CD4-positive, alpha-beta T cell (primary cell): Measurements from ENCODE around the gene RAB26. TPM values are rescaled to one million over a fixed set of nuclear protein-coding genes. Genes with fewer than 3 reads are reported as not detected.

Source experiments
- ATAC-seq: fragments of 200-7000 bp; cut with Tn5 transposase; one replicate; pipeline ENCODE4 v1.10.0; 2022; ENCODE audit warnings: mild to moderate bottlenecking; ENCODE audit not compliant: poor library complexity
- CTCF ChIA-PET: fragments of 350-600 bp; sonication (Branson Sonifier 250); formaldehyde crosslinking; loops from one replicate; lab custom pipeline; 2021; ENCODE audit warnings: antibody characterized with exemption, inconsistent platforms; lab: Charles Lee
- POLR2A ChIA-PET: fragments of 350-600 bp; sonication (Branson Sonifier 250); formaldehyde crosslinking; loops from one replicate; lab custom pipeline; 2021; ENCODE audit warnings: antibody characterized with exemption, inconsistent platforms; lab: Charles Lee
- DNase-seq, 14 experiments: peaks; one replicate each; pipeline ENCODE4 v3.0.0-alpha.2; 2013 to 2020; ENCODE audit warnings: mixed read lengths in 2 of 14
- H3K27ac ChIP-seq, 2 donors: one replicate each; pipeline versions ENCODE4 v1.5.1 to v1.7.0; 2013; ENCODE audit warnings: low read length in 2 of 2, low read depth in 1 of 2, mild to moderate bottlenecking in 1 of 2
- H3K27me3 ChIP-seq, 2 experiments: 1 replicate in 1 of 2; 2 replicates in 1 of 2; pipeline versions ENCODE4 v1.6.1 to v1.7.0; 2013; ENCODE audit warnings: low read length in 2 of 2, control low read depth in 1 of 2, mild to moderate bottlenecking in 1 of 2, moderate library complexity in 1 of 2; ENCODE audit not compliant: insufficient read depth in 2 of 2, control insufficient read depth in 1 of 2
- H3K36me3 ChIP-seq: one replicate; pipeline ENCODE4 v1.6.1; 2013; ENCODE audit warnings: low read length, control low read depth; ENCODE audit not compliant: insufficient read depth
- H3K4me1 ChIP-seq: one replicate; pipeline ENCODE4 v1.6.1; 2013; ENCODE audit warnings: low read length, control low read depth; ENCODE audit not compliant: insufficient read depth
- H3K4me3 ChIP-seq: one replicate; pipeline ENCODE4 v1.5.1; 2013; ENCODE audit warnings: mild to moderate bottlenecking, low read length, moderate library complexity
- H3K9me3 ChIP-seq, 2 experiments: 1 replicate in 1 of 2; 2 replicates in 1 of 2; pipeline versions ENCODE4 v1.6.1 to v1.7.0; 2013; ENCODE audit warnings: low read length in 2 of 2, mild to moderate bottlenecking in 2 of 2, control low read depth in 1 of 2, moderate library complexity in 1 of 2; ENCODE audit not compliant: control insufficient read depth in 1 of 2, insufficient read depth in 1 of 2
- H3K27ac Mint-ChIP-seq: one replicate; pipeline ENCODE4 v1.8.0; 2020; ENCODE audit warnings: mixed read lengths
- H3K27me3 Mint-ChIP-seq: one replicate; pipeline ENCODE4 v1.8.0; 2021; ENCODE audit warnings: mixed read lengths
- H3K36me3 Mint-ChIP-seq: one replicate; pipeline ENCODE4 v1.8.0; 2021; ENCODE audit warnings: low read depth, mixed read lengths
- H3K4me1 Mint-ChIP-seq: one replicate; pipeline ENCODE4 v1.8.0; 2021; ENCODE audit warnings: low read depth, mixed read lengths
- H3K4me3 Mint-ChIP-seq: one replicate; pipeline ENCODE4 v1.8.0; 2020; ENCODE audit warnings: mild to moderate bottlenecking, mixed read lengths
- H3K9me3 Mint-ChIP-seq: one replicate; pipeline ENCODE4 v1.8.0; 2020; ENCODE audit warnings: mixed read lengths
- intact Hi-C, 2 experiments: fragments of 100-400 bp; cut with DNase I in 1 of 2; cut with micrococcal nuclease in 1 of 2; formaldehyde crosslinking; loops; one replicate each; pipeline versions ENCODE4 v1.15.1 to v1.9.0; 2023 to 2025; cut with DNase I, micrococcal nuclease
- total RNA-seq, 174 experiments: library from RNA in 2 of 174; stranded (reverse) in 2 of 174; gene quantifications; one replicate each; pipeline ENCODE4 v1.2.3 and lab custom pipeline; 2021 to 2026
- TF ChIP-seq, protein P1 (sequence below): fragments of 200-600 bp; IDR thresholded peaks from one replicate; pipeline ENCODE4 v1.8.0; 2022; ENCODE audit warnings: antibody characterized with exemption, mild to moderate bottlenecking

Gene RAB26
- total RNA-seq, 2 experiments from 2014 or later, result not detected

DNA sequence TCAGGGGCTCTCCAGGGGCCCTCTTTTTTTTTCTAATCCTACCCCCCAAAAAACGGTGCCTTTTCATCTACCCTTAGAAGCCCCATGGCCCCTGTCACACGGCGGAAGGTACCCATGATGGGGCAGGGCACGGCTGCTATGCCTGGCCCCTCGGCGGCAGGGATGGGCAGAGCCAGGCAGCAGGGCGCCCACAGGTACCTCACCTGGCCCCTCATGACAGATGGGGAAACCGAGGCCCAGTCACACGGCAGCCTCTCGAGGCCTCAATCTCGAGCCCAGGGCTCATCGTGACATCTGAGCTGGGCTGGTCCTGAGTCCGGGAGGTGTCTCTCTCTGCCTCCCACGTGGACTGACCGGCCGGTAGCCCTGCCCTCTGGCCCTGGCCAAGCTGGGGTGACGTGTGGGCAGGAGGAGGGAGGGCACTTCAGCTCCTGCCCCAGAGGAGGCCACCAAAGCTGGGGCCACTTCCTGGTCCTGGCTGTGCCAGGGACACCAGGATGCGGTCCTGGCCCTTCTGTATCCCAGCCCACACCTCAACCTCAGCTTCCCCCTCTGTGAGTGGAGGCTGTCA is 18.7 kb downstream of the RAB26 start:
- peaks cover 16% of the 10 kb centered on the region for H3K4me1 ChIP-seq
- H3K27ac ChIP-seq, result no peak overlapping the region
- Mint-ChIP-seq H3K27me3 (no peaks in the 10 kb centered on the region), H3K36me3 (peaks cover 4% of the 10 kb centered on the region), H3K4me1 (no peaks in the 10 kb centered on the region), H3K4me3 (no peak overlapping the region), H3K27ac (no peak overlapping the region), H3K9me3 (no peaks in the 10 kb centered on the region)
- TF ChIP-seq, protein P1, sequence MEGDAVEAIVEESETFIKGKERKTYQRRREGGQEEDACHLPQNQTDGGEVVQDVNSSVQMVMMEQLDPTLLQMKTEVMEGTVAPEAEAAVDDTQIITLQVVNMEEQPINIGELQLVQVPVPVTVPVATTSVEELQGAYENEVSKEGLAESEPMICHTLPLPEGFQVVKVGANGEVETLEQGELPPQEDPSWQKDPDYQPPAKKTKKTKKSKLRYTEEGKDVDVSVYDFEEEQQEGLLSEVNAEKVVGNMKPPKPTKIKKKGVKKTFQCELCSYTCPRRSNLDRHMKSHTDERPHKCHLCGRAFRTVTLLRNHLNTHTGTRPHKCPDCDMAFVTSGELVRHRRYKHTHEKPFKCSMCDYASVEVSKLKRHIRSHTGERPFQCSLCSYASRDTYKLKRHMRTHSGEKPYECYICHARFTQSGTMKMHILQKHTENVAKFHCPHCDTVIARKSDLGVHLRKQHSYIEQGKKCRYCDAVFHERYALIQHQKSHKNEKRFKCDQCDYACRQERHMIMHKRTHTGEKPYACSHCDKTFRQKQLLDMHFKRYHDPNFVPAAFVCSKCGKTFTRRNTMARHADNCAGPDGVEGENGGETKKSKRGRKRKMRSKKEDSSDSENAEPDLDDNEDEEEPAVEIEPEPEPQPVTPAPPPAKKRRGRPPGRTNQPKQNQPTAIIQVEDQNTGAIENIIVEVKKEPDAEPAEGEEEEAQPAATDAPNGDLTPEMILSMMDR, result no peak
- intact Hi-C loops, result no loop called here
- H3K4me3 ChIP-seq, result no peak overlapping the region
- CTCF ChIA-PET, result no interaction called here
- H3K36me3 ChIP-seq, result peaks cover 42% of the 10 kb centered on the region
- ATAC-seq (no peak), DNase-seq (no peak)
- no peaks in the 10 kb centered on the region for H3K27me3 ChIP-seq
- POLR2A ChIA-PET, result interaction anchor here (2.4 kb wide), 1 partner anchor 12 kb away, joined by 9 read pairs; the partner anchor contains the start of gene TRAF7
- H3K9me3 ChIP-seq, result peaks cover 0 to 11% of the 10 kb centered on the region in 2 experiments

GRCh38 chr16:2170080-2170479 is 21.7 kb downstream of the RAB26 start:
- Histone ChIP-seq H3K27me3 (no peaks in the 10 kb centered on the region), H3K27ac (no peak overlapping the region), H3K36me3 (peaks cover 61% of the 10 kb centered on the region), H3K9me3 (no peaks in the 10 kb centered on the region), H3K4me3 (no peak overlapping the region), H3K4me1 (no peaks in the 10 kb centered on the region)
- TF ChIP-seq, protein P1, result no peak
- H3K4me1 Mint-ChIP-seq, result no peaks in the 10 kb centered on the region
- CTCF ChIA-PET, result no interaction called here
- no peaks in the 10 kb centered on the region for H3K27me3 Mint-ChIP-seq
- no peak overlapping the region for H3K4me3 Mint-ChIP-seq
- POLR2A ChIA-PET, result no interaction called here
- intact Hi-C loops, result no loop called here
- no peaks in the 10 kb centered on the region for H3K9me3 Mint-ChIP-seq
- DNase-seq (no peak), ATAC-seq (no peak)
- peaks cover 13% of the 10 kb centered on the region for H3K36me3 Mint-ChIP-seq
- no peak overlapping the region for H3K27ac Mint-ChIP-seq

- ChIA-PET CTCF (no interaction called here), POLR2A (no interaction called here)
- H3K36me3 ChIP-seq, result peaks cover 65% of the 10 kb centered on the region
- TF ChIP-seq, protein P1, result no peak
- intact Hi-C loops, result no loop called here
- no peaks in the 10 kb centered on the region for H3K9me3 Mint-ChIP-seq
- no peak overlapping the region for H3K27ac ChIP-seq
- no peaks in the 10 kb centered on the region for H3K9me3 ChIP-seq
- DNase-seq (no peak), ATAC-seq (no peak)
- no peak overlapping the region for H3K4me3 Mint-ChIP-seq
- no peaks in the 10 kb centered on the region for H3K4me1 ChIP-seq
- H3K4me3 ChIP-seq, result no peak overlapping the region
- no peak overlapping the region for H3K27ac Mint-ChIP-seq
- H3K4me1 Mint-ChIP-seq, result no peaks in the 10 kb centered on the region
- no peaks in the 10 kb centered on the region for H3K27me3 ChIP-seq
- no peaks in the 10 kb centered on the region for H3K27me3 Mint-ChIP-seq
- H3K36me3 Mint-ChIP-seq, result peaks cover 13% of the 10 kb centered on the region
Measured at GRCh38 chr16:2170587-2171435, 22.4 kb downstream of the RAB26 start.
